ENCODE measurements around the gene PSMA3.

DNA sequence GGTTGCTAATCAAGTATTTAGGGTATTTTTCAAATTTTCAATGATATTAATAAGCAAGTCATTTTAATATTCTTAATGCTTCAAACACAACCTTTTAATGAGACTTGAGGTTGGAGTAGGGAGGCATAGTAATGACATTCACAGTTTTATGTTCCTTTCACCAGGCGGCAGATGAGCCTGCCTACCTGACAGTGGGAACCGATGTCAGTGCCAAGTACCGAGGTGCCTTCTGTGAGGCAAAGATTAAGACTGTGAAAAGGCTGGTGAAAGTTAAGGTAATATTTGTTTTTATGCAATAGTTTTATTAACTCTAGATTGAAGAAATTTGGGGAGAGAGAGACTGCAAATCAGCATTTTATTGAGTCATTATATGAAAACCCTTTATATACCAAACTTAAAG lies 56.8 kb downstream of the PSMA3 start:
- TF ChIP-seq, protein P1, sequence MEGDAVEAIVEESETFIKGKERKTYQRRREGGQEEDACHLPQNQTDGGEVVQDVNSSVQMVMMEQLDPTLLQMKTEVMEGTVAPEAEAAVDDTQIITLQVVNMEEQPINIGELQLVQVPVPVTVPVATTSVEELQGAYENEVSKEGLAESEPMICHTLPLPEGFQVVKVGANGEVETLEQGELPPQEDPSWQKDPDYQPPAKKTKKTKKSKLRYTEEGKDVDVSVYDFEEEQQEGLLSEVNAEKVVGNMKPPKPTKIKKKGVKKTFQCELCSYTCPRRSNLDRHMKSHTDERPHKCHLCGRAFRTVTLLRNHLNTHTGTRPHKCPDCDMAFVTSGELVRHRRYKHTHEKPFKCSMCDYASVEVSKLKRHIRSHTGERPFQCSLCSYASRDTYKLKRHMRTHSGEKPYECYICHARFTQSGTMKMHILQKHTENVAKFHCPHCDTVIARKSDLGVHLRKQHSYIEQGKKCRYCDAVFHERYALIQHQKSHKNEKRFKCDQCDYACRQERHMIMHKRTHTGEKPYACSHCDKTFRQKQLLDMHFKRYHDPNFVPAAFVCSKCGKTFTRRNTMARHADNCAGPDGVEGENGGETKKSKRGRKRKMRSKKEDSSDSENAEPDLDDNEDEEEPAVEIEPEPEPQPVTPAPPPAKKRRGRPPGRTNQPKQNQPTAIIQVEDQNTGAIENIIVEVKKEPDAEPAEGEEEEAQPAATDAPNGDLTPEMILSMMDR (IDR thresholded peaks at IDR 0.05), result no peak
- no peak for TF ChIP-seq POLR2A (IDR thresholded peaks at IDR 0.05)
